Ovary (tissue), 9 donors: ENCODE results near the gene ROCK1. TPM values are rescaled to one million over a fixed set of nuclear protein-coding genes. Genes with fewer than 3 reads are reported as not detected.
"Not testable (repeated sequence)": the region's sequence is repeated elsewhere in the genome, so short reads cannot be mapped to it uniquely, and the experiment has no call there.

Source experiments
- DNase-seq, 5 donors: peaks; one replicate each; pipeline ENCODE4 v3.0.0-alpha.2; 2019 to 2020
- H3K27ac ChIP-seq, 2 donors: fragments of 200-600 bp; one replicate each; pipeline versions ENCODE4 v1.5.1 to v1.8.0; 2019 to 2022
- H3K27me3 ChIP-seq: fragments of 200-600 bp; one replicate; pipeline ENCODE4 v1.8.0; 2022
- H3K36me3 ChIP-seq: fragments of 200-600 bp; sonication (generic); one replicate; pipeline ENCODE4 v1.5.1; 2019
- H3K4me1 ChIP-seq: one replicate; pipeline ENCODE4 v1.8.1; 2013; ENCODE audit warnings: mild to moderate bottlenecking, moderate library complexity; ENCODE audit not compliant: insufficient read depth
- H3K4me3 ChIP-seq: fragments of 200-600 bp; sonication (generic); one replicate; pipeline ENCODE4 v1.5.1; 2017
- H3K9me3 ChIP-seq, 2 donors: fragments of 200-600 bp in 1 of 2; sonication (generic) in 1 of 2; one replicate each; pipeline versions ENCODE4 v1.5.1 to v1.8.1; 2013 to 2019; ENCODE audit warnings: mild to moderate bottlenecking in 1 of 2, moderate library complexity in 1 of 2
- CTCF ChIP-seq, 3 donors: fragments of 450-650 bp in 2 of 3; fragments of 200-600 bp in 1 of 3; IDR thresholded peaks; one replicate each; pipeline versions ENCODE4 v1.5.1 to v1.8.0; 2016 to 2022; ENCODE audit warnings: antibody characterized with exemption in 3 of 3, mild to moderate bottlenecking in 1 of 3
- EP300 ChIP-seq: sonication (generic); formaldehyde crosslinking; IDR thresholded peaks from one replicate; pipeline ENCODE4 v1.6.1; 2017; ENCODE audit warnings: antibody characterized with exemption
- POLR2A ChIP-seq: fragments of 450-650 bp; IDR thresholded peaks from one replicate; pipeline ENCODE4 v1.6.1; 2017; ENCODE audit warnings: antibody characterized with exemption, mild to moderate bottlenecking, moderate library complexity
- WGBS, 3 donors: extraction: QIAGEN DNeasy Blood & Tissue Kit in 1 of 3; methylation state at CpG; one replicate each; pipeline versions ENCODE4 v1.1.5 to v1.1.7; 2013 to 2017; 5-methylcytosine and 5-hydroxymethylcytosine counted together
- intact Hi-C, 4 donors: fragments of 100-400 bp; cut with DNase I; formaldehyde crosslinking; loops; one replicate each; pipeline versions ENCODE4 v1.11.0 to v1.15.1; 2022 to 2023
- polyA plus RNA-seq, 2 donors: library from polyadenylated mRNA; stranded (reverse); fragments of 200-250 nt in 1 of 2; fragments of 350-450 nt in 1 of 2; fragmentation: Illumina TruSeq in 1 of 2; extraction: RNeasy Lipid Tissue Mini Kit (QIAGEN cat#74804) in 1 of 2; gene quantifications; one replicate each; pipeline ENCODE4 v1.2.3, GENCODE V29; 2013 to 2014
- total RNA-seq, 7 donors: library from RNA; depleted of rRNA in 2 of 7; stranded (reverse); fragments of >200 nt in 2 of 7; fragmentation: NEBNext Ultra II Directional in 3 of 7; extraction: Animal tissue kit (Norgen Biotek cat#: 25700) in 3 of 7; gene quantifications; one replicate each; pipeline versions ENCODE4 v1.1.0 to v1.2.4, GENCODE V29; 2016 to 2023
- donor health status: DM: no; HTN: no; CAD: no; lungs with moderate emphysema.
- donor health status: DM: no; HTN: no; CAD: no.
- donor health status: Bipolar disorder and iron deficiency.
- donor health status: DM: yes; HTN: yes; CAD: no.
- donor health status: DM: no; HTN: no; CAD: no.
- donor health status: DM: yes; HTN: yes; CAD: no.

ROCK1 gene
- total and polyA plus RNA-seq, 9 donors = 18.3 to 47.7 (median 43.0) TPM

GRCh38 chr18:21141668-21142422 is 30.2 kb upstream of the ROCK1 start:
- 47 to 52% (median 51%) methylated on average over 5 of the region's 5 CpGs for WGBS, 3 donors
- Histone ChIP-seq H3K27ac (no peak overlapping the region), H3K4me3 (no peak overlapping the region), H3K27me3 (no peaks in the 10 kb centered on the region), H3K36me3 (no peaks in the 10 kb centered on the region), H3K9me3 (no peaks in the 10 kb centered on the region), H3K4me1 (no peaks in the 10 kb centered on the region)
- intact Hi-C loops = no loop called here
- no peak for DNase-seq
- TF ChIP-seq CTCF (IDR thresholded peaks at IDR 0.05) (no peak), POLR2A (no peak), EP300 (no peak)

GRCh38 chr18:21137719-21138488 is 26.3 kb upstream of the ROCK1 start:
- H3K27me3 ChIP-seq, H3K4me3 ChIP-seq, DNase-seq, H3K9me3 ChIP-seq, intact Hi-C loops, H3K4me1 ChIP-seq, H3K27ac ChIP-seq, H3K36me3 ChIP-seq: not testable (repeated sequence)
- WGBS, 3 donors = 95 to 97% (median 95%) methylated on average over 38 to 41 of the region's 41 CpGs

GRCh38 chr18:21134895-21135294 is 23.3 kb upstream of the ROCK1 start:
- no peaks in the 10 kb centered on the region for H3K4me1 ChIP-seq
- TF ChIP-seq CTCF (IDR thresholded peaks at IDR 0.05) (no peak), EP300 (no peak), POLR2A (no peak)
- no peak overlapping the region for H3K27ac ChIP-seq
- no peaks in the 10 kb centered on the region for H3K27me3 ChIP-seq
- WGBS, 3 donors = 82 to 86% (median 86%) methylated on average over 3 of the region's 3 CpGs
- intact Hi-C loops = no loop called here
- H3K36me3 ChIP-seq = no peaks in the 10 kb centered on the region
- no peaks in the 10 kb centered on the region for H3K9me3 ChIP-seq
- H3K4me3 ChIP-seq = no peak overlapping the region
- no peak for DNase-seq

- intact Hi-C loops = no loop called here
- H3K27ac ChIP-seq = no peak overlapping the region
- H3K36me3 ChIP-seq = no peaks in the 10 kb centered on the region
- TF ChIP-seq POLR2A (no peak), EP300 (no peak), CTCF (IDR thresholded peaks at IDR 0.05) (no peak)
- H3K27me3 ChIP-seq = no peaks in the 10 kb centered on the region
- no peak overlapping the region for H3K4me3 ChIP-seq
- no peaks in the 10 kb centered on the region for H3K9me3 ChIP-seq
- DNase-seq = no peak
- H3K4me1 ChIP-seq = no peaks in the 10 kb centered on the region
- whole genome bisulfite sequencing, 3 donors = 90 to 94% (median 90%) methylated on average over 27 of the region's 27 CpGs
Observed at GRCh38 chr18:21132398-21132918, 20.8 kb upstream of the ROCK1 start.
